NOMO-1 treated with dmso at 0.1 percent for 144 hours (cell line): ENCODE measurements around the gene MAP3K13.
"Not testable (repeated sequence)": the region's sequence is repeated elsewhere in the genome, so short reads cannot be mapped to it uniquely, and the experiment has no call there.

ENCODE experiments used
- DNase-seq: peaks from one replicate; lab custom pipeline; 2025; ENCODE audit not compliant: unreplicated experiment; lab: John Stamatoyannopoulos, UW

MAP3K13 gene

DNA sequence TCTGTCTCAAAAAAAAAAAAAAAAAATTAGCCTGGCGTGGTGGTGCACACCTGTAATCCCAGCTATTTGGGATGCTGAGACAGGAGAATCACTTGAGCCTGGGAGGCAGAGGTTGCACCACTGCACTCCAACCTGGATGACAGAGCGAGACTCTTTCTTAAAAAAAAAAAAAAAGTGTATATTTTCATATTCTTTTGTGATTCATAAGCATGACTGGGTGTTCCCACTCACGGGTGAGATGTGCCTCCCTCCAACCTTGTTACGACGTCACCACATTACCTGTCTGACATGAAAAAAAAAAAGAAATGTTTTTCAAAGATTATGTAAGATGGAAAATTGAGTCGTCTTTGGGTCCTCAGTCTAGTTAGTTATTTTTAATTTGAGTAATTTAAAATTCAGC is 79.1 kb downstream of the MAP3K13 start:
- no peak for DNase-seq

DNA sequence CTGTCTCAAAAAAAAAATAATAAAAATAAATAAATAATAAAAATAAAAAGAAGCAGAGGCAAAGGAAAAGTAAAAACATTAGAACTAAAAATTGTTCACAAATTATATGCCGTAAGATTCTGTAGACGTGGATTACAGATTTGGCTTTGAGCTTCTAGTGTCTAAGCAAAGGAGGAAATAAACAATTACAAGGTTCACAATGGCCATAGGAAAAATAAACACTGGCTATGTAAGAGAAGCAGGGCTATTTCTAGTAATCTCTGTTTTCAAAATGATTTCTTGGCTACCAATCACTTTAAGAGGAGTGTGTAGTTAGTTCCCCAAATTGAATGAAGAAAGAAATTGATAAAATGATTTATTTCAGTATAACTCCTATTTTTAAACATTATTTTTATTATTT is 81.4 kb downstream of the MAP3K13 start:
- no peak for DNase-seq

DNA sequence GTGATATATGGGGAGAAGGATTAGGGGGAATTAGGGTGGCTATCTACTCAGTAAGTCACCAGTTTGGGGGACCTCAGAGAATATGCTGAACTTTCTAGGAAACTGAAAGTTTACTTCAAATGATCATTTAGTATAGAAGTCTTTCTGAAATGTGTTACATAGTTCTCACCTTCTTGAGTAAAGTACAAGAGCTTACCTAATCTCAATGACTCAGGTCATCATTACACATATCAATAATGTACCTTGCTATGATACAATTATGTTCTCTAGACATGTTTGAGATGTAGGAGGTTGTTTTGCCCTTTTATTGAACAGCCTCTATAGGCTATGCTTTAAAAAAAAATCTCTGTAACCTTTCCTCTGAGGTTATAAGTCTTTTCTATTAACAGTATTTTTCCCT is 85.2 kb downstream of the MAP3K13 start:
- DNase-seq: no peak

DNA sequence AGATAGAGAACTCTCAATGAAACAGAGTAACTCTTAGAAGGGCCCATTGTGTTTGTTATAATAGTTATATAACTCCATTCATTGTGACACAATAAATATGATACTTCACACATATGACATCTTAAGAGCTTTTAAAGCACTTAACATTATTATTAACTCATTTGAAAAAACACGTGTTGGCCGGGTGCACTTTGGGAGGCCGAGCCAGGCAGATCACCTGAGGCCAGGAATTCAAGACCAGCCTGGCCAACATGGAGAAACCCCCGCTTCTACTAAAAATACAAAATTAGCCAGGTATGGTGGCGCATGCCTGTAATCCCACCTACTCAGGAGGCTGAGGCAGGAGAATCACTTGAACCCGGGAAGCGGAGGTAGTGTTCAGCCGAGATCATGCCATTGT is 88.5 kb downstream of the MAP3K13 start:
- not testable (repeated sequence) for DNase-seq

DNA sequence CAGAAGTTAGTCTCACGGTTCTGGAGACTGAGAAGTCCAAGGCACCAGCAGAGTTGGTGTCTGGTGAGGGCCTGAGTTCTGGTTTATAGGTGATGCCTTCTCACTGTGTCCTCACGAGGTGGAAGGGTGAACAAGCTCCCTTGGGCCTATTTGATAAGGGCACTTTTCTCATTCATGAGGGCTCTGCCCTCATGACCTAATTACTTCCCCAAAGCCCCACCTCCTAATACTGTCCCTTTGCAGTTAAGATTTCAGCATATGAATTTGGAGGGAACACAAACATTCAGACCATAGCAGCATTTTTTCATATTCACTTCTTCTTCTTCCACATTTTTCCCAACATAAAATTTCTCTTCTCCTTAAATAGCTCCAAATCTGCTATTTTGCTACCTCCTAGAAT is 94.4 kb downstream of the MAP3K13 start:
- DNase-seq: no peak

DNA sequence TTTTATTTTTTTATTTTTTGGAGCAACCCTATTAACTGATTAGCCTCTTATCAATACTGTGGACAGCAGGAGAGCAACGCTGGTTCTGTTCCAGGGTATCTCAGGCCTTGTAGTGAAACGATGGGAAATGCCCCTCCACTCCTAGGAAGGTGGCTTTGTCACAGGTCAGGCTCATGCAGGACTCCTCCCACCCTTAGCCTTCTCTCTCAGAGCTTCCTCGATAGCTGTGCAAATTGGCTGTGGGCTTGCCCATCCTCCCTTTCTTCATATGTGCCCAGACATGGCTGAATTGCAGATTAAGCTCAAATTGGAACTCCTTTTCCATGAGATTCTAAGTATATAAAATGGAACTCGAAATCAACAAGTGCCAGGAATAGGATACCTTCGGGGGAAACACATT is 97.4 kb downstream of the MAP3K13 start:
- no peak for DNase-seq

DNA sequence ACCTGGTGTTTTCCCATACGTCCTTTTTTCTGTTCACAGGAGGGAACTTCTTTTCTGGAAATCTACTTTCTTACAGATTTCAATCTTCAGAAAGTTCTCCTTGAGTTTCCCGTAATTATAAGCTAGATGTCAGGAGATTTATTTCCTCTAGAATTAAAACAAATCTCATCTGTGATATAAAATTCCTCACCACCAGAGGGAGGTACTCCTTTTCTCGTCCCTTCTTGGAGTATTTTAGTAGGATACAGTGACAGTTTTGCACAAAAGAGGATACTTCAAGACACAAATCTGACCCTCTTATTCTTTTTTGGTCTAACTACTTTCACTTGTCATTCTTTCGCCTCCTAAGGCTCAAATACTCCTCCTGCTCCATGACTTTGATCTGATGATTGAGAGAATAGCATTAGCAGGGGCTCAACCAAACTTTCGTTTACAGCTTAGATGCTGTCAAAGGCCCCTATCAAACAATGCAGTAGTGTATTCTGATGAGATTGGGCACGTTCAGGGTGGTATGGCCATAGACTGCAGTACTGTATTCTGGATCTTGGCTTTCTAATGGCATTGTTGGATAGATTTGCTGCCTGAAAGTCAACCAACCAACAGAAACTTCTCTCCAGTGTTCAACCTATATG is 97.9 kb downstream of the MAP3K13 start:
- DNase-seq: no peak

DNA sequence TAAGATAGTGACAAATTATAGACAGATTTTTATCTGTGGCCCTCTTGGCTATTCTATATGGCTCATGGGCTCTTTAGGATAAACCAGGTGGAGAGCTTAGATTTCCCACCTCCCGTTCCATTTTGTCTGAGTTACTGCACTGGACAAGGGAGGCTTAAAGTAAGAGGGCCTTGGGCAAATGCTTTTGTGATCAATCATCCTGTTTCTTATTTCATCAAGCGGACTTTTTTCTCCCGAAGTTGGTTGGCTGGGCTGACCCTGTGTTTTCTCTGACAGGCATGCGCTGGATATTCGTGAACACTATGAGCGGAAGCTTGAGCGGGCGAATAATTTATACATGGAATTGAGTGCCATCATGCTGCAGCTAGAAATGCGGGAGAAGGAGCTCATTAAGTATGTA is 102.5 kb downstream of the MAP3K13 start:
- DNase-seq: no peak

DNA sequence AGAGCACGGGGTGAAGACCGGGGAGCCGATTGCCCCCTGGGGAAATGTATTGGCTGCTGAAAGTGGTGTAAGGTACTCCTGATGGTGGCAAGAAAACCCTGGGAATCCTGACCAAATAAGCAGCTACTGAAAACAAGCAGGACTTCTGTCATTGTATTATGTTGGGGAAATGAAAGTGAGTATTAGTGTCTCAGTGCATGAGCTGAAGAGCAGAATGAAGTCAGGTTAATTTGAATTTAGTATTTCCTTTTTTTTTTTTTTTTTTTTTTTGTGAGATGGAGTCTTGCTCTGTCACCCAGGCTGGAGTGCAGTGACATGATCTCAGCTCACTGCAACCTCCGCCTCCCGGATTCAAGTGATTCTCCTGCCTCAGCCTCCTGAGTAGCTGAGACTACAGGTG is 103.2 kb downstream of the MAP3K13 start:
- not testable (repeated sequence) for DNase-seq

DNA sequence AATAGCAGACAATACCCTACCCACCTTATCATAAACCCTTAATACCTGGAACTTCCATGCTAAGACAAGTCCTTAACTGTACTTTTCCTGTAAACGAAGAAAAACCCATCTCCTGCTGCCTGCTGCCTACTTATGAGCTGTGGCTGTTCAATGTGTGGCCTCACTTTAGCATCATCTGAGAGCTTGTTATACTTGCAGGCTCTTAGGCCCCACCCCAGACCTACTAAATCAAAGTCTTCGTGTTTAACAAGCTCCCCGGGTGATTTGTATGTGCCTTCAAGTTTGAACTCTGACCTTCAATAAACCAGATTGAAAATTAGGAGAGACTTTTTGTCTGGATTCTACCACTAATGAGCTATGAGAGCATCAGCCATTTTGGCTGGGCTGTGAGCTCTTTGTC is 106.6 kb downstream of the MAP3K13 start:
- DNase-seq: no peak

DNA sequence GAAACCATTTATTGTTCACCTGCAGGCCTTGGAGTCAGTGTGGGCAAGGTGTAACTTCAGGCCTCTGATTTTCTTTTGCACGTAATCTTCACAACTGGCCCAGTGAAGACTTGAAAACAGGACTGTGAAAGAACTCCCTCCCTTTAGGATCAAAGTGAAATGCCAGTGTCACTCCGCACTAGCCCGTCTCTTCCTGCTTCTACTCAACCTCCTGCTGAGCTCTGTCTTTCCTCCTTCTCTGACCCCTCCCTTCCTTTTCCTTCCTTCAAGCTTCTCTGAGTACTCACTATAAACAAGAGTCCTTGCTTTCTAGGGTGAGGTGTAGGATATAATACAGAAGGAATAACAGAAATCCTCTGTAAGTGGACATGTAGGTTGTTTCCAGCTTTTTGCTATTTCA is 107.4 kb downstream of the MAP3K13 start:
- DNase-seq: no peak

DNA sequence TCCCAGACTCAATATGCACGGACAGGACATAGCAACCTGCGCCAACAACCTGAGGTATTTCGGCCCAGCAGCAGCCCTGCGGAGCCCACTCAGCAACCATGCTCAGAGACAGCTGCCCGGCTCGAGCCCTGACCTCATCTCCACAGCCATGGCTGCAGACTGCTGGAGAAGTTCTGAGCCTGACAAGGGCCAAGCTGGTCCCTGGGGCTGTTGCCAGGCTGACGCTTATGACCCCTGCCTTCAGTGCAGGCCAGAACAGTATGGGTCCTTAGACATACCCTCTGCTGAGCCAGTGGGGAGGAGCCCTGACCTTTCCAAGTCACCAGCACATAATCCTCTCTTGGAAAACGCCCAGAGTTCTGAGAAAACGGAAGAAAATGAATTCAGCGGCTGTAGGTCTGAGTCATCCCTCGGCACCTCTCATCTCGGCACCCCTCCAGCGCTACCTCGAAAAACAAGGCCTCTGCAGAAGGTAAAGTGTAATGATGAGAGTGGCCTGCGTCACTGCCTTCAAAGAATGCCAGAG is 110.4 kb downstream of the MAP3K13 start:
- DNase-seq: no peak

DNA sequence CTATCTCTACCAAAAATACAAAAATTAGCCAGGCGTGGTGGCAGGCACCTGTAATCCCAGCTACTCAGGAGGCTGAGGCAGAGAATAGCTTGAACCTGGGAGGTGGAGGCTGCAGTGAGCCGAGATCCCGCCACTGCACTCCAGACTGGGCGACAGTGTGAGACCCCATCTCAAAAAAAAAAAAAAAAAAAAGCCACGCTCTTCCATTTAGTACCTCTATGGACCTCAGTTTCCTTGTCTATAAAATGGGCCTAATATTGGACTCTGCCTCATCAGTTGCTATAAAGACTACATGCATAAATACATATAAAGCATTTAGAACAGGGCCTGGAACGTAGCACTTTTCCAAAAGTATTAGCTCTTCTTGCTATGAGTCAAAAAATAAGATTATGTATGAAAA is 112.0 kb downstream of the MAP3K13 start:
- not testable (repeated sequence) for DNase-seq

DNA sequence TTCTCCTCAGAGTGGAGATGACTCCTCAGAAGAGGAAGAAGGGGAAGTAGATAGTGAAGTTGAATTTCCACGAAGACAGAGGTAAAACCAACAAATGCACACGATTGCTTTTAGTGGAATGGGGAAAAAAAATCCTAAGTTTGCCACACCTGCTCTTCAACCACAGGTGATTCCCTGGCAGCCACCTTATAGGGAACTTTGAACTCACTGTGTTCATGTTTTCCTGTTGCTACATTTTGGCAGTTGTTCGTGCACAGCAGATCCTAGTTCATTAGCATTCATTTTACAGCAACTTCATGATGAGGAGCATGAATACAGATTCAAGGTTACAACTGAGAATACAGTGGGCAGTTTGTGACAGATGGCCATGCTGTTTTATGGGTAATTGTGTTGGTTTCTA is 114.4 kb downstream of the MAP3K13 start:
- no peak for DNase-seq

DNA sequence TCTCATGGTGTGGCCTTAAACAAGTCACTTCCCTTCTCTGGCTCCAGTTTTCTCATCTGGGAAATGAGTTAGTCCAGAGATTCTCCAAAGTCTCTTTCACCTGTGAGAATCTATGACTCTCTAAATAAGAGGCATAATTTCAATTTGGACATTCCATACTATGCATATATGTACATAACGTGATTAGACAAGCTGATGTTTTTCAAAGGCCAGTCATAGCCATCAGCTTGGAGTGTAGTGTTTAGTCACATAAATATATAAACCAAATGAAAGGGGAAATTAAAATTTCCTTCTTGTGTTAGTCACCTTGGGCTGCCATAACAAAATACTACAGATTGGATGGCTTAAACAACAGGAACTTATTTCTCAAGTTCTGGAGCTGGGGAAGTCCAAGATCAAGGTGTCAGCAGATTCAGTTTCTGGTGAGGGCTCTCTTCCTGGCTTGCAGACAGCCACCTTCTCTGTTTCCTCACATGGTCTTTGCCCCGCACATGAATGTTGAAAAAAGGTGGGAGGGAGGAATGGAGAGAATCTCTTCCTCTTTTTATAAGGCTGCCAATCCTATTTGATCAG is 116.5 kb downstream of the MAP3K13 start:
- DNase-seq: no peak

DNA sequence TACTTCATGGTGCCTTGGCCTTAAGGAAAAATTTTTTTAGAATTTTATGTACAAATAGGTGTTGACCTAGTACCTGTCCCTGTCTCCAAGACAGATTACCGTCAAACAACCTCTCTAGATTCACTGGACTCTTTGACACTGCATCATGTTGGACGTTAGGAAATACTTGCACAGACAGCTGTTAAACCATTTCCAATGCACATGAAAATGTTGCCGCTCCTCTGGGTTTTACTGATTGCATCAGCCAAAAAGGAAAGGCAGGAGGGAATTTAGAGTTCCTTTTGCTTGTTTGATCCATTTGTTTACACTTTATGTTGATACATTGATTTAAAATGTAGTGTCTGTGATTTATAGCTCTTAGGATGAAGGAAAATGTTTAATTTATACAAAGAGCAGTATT is 121.4 kb downstream of the MAP3K13 start:
- DNase-seq: no peak

DNA sequence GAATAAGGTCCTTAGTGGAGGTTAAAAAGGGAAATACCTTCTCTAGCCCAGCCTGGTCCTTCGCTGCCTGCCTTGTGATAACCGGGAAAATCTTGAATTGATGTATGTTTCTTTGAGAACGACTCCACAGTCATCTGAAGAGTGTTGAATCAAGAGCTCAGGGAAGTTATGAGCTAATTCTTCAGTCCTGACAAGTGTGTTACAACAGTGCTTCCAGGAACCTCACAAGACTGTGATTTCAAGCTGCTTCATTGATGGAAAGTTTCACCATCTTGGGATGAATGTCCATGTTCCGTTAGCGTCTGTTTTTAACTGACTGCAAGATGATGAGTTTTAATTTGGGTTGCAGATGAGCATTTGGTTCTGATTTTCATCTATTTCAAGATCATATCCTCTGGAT is 123.5 kb downstream of the MAP3K13 start:
- no peak for DNase-seq

DNA sequence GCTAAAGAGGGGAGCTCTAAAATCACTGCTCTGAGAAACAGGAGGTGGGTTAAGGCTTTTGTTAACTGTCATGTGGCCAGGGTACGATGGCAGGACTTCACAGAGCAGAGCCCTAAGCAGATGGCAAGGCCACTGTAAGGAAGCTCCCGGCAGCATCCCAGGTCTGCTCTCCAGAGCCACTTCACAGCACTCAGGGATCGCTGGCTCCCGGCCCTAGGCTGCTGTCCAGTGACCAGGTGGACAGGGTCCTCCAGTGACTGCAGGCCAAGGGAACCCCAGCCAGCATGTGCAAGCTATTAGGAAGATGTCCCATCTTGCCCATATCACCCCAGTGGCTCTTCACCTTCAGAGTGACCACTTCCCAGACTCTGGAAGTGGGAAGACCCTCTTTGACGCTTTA is 125.5 kb downstream of the MAP3K13 start:
- no peak for DNase-seq

DNA sequence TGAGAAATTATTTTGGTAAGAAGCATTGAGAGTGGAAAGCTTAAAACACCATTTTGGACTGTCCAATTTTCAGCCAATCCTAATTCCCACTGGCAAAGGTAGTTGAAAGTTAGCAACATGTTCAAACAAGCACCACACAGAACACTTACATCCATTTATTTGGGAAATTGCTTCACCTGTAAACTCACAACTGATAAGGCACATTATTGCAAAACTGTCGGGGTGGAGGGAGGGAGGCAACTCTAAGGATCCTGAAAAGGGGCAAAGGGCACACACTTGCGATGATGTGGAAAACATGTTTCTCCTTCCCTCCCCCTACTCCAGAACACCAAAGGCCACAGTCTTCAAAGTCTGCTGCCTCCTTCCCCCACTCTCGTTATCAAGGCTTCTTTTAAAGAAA is 126.5 kb downstream of the MAP3K13 start:
- no peak for DNase-seq

DNA sequence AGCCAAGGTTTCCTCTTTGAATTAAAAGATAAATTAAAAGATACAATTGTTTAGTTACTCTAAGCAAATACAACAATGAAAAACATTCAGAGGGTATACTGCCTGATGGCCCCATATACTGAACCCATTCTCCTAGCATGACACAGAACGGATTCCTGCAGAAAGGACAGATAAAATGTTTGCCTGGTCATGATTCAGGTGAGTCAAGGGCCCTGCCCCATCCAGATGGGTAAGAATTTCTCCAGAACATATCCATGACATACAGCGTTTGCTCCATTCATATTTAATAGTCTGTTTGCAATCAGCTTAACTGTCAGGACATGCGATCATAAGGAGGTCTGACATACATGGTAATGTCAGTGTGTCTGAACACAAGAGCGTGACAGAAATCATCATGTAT is 127.3 kb downstream of the MAP3K13 start:
- no peak for DNase-seq

DNA sequence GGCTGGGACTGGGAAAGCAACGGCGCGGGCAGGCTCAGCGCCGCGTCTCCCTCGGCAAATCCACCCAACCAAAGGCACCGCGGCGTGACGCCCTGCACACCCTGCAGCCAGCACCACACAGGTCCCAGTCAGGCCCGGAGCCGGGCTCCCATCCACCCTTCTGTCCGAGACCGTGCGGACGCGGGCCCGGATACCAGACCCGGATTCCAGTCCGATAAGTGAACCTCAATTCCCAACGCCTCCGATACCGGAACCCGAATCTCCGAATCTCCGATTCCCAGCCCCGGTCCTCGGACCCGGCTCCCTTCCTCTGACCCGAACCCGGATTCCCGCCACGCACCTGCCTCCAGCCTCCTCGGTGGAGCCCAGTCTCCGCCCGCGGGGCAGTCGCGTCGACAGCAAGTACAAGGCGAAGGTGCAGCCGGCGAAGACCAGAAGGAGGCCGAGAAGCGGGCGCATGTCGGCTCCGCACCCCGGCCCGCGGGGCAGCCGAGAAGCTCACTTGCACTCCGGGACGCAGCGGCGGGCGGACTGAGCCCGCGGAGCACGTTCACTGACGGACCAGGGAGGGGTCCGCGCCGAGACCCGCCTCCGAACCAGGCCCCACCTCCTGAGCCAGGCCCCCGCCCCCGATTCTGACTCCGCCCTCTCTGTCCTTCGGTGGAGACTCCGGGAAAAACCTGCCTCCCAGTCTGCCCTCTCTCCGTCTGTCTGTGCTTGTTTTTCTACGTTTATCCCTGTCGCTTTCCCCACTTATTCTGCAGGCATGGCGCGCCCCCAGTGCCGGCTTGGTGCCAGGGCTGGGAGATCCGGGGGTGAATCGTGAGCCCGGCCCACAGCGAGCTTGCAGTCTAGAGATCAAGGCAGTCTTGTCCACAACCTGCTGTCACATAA is 135.8 kb downstream of the MAP3K13 start, which contains the start of gene TMEM41A:
Gene TMEM41A, minus strand, starts transcription at position 533 of the 894 bp plus-strand sequence. Its CDS starts 74 bp downstream, at position 459.
- DNase-seq: peak; percentile 97

DNA sequence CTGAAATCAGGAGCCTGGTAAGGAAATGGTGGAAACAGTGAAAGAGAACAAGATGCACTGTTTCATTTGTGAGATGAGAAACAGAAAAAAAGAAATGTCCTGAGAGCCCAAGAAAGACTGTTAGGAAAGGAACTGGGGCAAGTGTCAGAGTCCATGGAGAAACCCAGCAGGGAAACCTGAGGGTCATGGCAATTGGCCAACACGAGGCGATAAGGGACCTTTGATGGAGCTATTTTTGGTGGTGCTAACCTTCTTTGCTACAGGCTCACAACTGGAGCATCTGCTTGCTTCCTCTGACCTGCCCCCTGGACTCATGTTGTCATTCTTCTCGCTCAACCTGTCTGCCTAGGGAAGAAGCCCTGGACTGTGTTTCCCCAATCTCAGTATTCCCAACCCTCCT is 140.1 kb downstream of the MAP3K13 start:
- DNase-seq: no peak
